NCI-H1436 treated with DMSO at 0.1 percent for 48 hours (cell line): ENCODE results near the gene ORMDL1.
A peak's percentile ranks its signal among the peaks of the same experiment; 100 is the strongest.

Experiments used
- DNase-seq: peaks from one replicate; lab custom pipeline; 2025; lab: John Stamatoyannopoulos, UW

Gene ORMDL1, protein sequence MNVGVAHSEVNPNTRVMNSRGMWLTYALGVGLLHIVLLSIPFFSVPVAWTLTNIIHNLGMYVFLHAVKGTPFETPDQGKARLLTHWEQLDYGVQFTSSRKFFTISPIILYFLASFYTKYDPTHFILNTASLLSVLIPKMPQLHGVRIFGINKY

DNA sequence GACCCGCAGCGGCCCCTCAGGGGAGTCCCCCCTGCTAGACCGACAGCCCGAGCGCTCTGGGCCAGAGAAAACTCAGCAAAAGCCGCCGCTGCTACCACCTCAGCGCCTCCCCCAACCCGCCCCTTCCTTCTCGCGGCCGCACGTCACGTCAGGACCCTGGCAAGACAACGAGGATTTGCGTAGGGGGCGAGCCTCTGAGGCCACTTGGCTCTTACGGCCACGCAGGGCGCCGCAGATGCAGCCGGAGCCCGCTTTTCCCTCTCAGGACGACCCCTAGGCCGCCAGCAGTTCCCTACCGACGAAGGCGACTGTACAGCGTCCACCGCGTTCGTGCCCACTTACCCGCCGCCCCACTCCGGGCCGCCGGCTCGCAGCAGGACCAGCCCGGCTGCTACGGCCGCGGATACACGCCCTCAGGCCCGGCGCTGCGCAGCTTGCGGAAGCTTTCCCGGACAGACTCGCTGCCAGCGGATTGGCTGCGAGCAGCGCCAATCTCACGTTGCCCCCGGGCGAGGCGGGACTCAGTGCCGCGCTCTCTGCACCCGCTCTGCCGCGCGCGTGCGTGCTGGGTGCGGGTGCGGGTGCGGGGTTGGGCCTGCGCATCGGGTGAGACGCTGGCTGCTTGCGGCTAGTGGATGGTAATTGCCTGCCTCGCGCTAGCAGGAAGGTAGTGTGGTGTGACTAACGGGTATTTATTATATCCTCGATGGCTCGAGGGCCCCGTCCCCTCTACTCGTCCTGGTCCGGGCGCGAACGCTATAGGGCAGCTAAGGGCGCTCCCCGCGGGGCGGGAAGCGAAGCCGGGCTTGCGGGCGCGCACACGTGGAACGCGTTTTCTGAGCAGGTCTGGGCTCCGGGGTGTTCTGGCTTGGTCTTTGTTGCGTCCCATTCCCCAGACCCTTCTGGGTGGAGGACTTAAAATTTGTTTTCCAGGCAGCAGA lies at the start of gene ORMDL1, which contains the start of gene PMS1:
Gene ORMDL1 (minus strand): TSS at position 413 of the 941 bp plus-strand sequence. CDS start 1,744 bp downstream, outside the sequence.
Gene PMS1 (plus strand): TSS at position 524 of the 941 bp plus-strand sequence. CDS start 7,360 bp downstream, outside the sequence.
- peak; percentile 67 for DNase-seq

DNA sequence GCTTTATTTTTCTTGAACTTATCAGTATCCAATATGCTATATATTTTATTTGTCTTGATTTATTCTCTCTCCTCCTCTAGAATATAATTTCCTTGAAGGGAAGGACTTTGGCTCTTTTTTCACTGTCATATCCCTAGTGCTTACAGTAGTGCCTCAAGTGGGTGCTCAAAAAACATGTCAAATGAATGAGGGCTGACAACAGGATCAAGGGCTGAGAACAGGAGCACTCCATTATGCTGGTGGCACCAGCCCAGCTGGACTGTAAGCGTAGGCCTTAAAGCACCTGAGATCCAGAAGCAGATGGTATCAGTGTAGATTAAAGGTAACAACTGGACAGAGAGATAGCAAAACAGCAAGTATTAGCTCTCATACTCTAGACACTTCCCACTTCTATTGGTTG lies 46.4 kb upstream of the ORMDL1 start:
- no peak for DNase-seq

DNA sequence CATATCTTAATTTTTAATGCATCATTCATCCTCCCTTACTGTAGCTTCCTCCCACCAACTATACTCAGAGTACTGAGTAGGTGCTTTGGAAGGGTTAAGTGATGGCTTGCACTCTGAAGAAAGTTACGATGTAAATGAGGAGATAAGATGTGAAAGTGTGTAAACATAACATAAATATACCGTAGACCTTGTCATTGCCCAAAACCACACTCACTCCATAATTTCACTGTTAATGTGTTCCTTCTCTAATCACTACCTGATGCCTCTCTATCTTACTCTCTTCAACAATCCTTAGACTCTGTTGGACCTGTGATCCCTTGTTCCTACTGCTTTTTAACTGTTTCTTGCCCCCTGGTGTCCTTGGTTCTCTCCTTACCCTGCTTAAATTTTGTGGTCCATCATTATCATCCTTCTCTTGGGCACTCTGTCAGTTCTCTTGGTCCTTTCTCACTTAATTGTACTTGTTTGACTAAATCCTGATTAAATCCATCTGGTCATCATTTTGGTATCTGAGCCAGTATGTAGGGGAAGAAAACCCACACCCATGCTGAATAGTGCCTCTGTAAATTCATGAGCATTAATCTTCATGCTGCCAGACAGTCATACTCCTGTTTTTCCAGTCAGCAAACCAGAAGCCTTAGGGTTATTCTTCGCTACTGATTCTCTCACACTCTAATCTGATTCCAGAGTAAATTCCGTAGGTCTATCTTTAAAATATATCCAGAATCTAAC lies 45.1 kb upstream of the ORMDL1 start:
- DNase-seq: no peak

GRCh38 chr2:189826039-189826438 lies 41.9 kb upstream of the ORMDL1 start:
- DNase-seq: no peak

DNA sequence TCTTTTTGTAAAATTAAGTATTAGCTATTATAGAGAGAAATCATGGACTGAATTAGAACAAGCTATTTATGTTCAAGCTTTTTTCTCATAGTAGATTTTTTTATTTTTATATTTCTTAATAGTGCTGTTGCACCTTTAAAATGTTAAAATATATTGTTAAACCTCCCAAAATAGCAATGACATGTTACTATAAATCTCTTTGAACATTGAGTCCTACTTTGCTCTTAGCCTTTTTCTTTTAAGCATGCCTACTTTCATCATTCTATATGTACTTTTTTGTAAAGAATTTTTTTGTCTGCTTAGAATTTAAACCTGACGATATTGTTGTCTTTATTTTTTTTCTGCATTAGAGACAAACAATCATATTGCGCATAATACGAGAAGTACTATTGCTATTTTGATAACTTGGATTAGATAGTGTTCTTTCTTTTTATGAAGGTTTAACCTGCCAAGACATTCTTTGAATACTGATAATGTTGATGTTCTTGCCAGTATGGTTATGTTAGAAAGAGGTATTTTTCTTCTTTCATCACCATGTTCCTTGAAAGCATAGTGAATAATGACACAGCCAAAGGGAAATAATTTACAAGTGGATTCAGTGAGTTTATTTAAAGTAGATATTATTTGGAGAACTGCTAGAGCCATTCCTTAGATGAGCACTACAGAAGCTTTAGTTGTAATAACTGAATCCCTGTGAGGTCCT lies 40.7 kb upstream of the ORMDL1 start:
- no peak for DNase-seq

DNA sequence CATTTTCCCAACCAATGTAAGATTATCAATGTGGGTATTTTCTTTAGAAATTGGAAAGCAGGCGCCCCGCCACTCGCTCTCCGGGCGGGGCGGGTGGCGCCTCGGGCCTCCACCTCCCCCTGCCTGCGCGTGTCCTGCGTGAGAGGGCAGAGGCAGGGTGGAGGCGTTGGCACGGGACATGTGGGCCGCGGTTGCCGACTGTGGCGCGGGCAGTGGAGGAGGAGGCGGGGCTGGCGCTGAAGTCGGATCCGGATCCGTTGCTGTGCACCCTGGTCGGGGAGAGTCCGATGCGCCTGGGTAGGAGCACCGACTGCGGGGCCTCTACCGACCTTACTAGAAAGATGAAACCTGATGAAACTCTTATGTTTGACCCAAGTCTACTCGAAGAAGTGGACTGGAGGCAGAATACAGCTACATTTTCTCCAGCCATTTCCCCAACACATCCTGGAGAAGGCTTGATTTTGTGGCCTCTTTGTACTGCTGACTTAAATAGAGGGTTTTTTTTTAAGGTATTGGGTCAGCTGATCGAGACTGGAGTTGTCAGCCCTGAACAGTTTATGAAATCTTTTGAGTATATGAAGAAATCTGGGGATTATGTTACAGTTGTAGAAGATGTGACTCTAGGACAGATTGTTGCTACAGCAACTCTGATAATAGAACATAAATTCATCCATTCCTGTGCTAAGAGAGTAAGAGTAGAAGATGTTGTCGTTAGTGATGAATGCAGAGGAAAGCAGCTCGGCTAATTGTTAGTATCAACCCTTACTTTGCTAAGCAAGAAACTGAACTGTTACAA lies 38.0 kb upstream of the ORMDL1 start:
- DNase-seq: no peak

- DNase-seq: no peak
Measured at GRCh38 chr2:189819297-189819704, 35.2 kb upstream of the ORMDL1 start.

GRCh38 chr2:189818249-189819038 lies 34.3 kb upstream of the ORMDL1 start:
- DNase-seq: no peak

- no peak for DNase-seq
Measured at GRCh38 chr2:189803431-189803830, 19.3 kb upstream of the ORMDL1 start.

DNA sequence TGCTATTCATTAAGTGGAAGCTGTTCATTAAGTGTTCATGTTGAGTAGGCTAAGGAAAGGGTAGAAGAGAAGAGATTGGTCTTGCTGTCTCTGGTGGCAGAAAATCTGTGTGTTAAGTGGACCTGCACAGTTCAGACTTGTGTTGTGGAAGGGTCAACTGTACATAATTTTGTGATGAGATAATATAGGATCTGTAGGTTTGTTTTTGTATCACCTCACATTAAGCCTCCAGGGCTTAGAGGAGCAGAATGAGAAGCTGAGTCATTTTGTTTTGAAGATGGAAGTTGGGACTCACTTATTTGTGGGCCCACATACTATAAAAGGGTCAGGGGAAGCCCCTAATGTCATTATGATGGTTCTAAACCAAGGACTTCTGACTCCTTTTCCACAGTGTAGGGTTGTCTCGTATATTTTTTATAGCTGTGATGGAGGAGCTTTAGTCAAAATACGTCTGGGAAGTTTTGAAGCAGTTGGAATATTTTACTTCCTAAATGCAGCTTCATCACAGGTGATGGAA lies 18.3 kb upstream of the ORMDL1 start:
- DNase-seq: no peak

GRCh38 chr2:189799531-189799930 lies 15.4 kb upstream of the ORMDL1 start:
- no peak for DNase-seq

DNA sequence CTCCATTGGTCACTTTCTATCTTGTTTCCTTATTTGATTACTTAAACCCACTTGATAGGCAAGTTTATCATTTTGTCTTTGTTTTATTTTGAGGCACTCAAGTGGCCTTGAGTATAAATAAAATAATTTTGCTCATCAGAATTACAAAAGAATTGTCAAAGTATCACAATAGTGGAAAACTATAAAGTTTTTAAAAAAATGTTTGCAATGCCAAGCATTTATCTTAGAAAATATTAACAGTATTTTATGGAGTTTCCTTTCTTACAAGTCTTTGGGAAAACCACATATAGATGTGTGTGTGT lies 14.8 kb upstream of the ORMDL1 start:
- no peak for DNase-seq

GRCh38 chr2:189798312-189799029 lies 14.3 kb upstream of the ORMDL1 start:
- DNase-seq: no peak

DNA sequence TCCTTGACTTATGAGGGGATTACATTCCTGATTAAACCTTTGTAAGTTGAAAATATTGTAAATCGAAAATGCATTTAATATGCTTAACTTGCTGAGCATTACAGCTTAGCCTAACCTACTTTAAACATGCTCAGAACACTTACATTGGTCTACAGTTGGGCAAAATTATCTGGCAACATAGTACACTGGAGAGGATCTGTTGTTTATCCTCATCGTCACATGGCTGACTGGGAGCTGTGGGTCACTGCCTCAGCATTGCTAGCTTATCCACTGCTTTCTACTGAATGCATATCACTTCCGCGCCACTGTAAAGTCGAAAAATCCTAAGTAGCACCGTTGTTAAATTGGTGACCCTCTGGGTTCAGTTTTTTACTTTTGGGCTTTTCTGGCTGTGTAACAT lies 13.8 kb upstream of the ORMDL1 start:
- no peak for DNase-seq

GRCh38 chr2:189794310-189794709 lies 10.2 kb upstream of the ORMDL1 start:
- no peak for DNase-seq

GRCh38 chr2:189791338-189792042 lies 7.4 kb upstream of the ORMDL1 start:
- DNase-seq: no peak

DNA sequence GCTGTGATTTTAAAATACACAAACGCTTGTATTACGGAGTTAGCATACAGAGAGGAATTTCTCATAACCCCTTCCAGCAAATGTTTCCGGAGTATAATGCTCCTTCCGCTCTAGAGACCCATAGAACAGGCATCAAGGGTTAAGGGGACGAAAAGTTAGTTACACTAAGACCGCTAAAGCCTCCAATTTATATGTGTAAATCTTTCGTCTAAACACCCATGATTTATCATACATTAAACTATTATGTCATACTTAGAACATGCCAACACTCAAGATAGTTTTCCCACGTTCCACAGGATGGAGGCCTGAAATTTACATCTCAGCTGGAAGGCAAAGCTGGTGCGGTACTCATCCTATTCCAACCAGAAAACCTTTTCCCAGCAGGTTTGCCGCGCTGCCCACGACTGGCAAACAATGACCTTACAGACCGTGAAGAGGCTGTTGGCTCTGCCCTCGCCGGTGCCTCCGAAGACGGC lies 650 bp downstream of the ORMDL1 start:
- no peak for DNase-seq

DNA sequence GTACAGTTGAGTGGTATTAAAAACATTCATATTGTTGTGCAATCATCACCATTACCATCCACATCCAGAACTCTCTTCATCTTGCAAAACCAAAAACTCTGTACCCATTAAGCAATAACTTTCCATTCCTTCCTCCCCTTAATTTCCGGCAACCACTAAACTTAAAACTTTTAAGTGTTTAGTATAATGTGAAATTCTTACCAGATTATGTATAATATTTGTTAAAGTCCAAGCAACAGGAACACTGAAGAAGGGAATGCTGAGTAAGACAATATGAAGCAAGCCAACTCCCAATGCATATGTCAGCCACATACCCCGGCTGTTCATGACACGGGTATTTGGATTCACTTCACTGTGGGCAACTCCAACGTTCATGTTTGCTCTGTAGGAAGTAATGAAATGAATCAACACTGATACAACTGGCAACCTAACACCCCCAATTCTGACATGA lies 1.9 kb downstream of the ORMDL1 start:
- no peak for DNase-seq

DNA sequence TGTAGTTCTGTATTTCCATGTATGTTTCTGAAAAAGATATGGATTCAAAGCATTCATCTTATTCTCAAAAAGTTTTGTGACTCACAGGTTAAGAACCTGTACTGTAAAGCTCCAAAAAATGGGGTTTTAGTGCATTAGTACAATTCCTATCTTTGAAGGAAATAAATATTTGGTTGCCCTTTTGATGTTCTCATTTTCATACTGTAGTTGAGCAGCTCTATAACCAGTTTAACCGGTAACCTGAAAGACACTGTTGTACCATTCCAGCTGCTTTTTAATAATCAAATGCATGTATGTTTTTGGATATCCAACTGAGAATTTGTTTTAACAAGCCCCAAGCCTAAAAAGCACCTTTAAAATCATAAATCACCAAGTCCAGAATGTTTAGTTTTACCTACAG lies 11.9 kb downstream of the ORMDL1 start:
- DNase-seq: no peak
